ENCODE data around the gene PPM1B. TPM values are rescaled to one million over a fixed set of nuclear protein-coding genes. Genes with fewer than 3 reads are reported as not detected.

Gene PPM1B
- total and polyA plus RNA-seq, 2 of the 4 experiments (the other 2 are of a cell fraction): 13.4 to 14.7 TPM

- no CpG with 5 or more reads among the region's 3 CpGs for WGBS, 2 experiments (ENCODE audit: extremely low coverage in 2 of 2, insufficient read length in 1 of 2)
- Histone ChIP-seq H2AFZ (replicated peaks; ENCODE audit: low read length, poor library complexity) (no peak overlapping the region), H2BK20ac (ENCODE audit: low read depth, low read length) (no peak overlapping the region), H3K56ac (ENCODE audit: extremely low read depth, insufficient read depth, low read length) (no peak overlapping the region), H4K5ac (ENCODE audit: low read depth, low read length) (no peak overlapping the region), H3K79me1 (ENCODE audit: low read depth in 1 of 2, low read length in 2 of 2) (peaks cover 19 to 64% of the 10 kb centered on the region in 2 experiments), H3K4me2 (ENCODE audit: low read depth, low read length) (no peak overlapping the region), H2BK5ac (ENCODE audit: low read depth, low read length, poor library complexity, severe bottlenecking) (no peak overlapping the region), H3K4me3 (ENCODE audit: insufficient read depth, low read depth, low read length) (no peak overlapping the region), H3K4me1 (ENCODE audit: control insufficient read depth, insufficient read depth, low read length) (no peaks in the 10 kb centered on the region), H4K20me1 (ENCODE audit: insufficient read depth, low read length) (peaks cover 28% of the 10 kb centered on the region; the same call in 1 of the 2 replicates), H3K9me1 (ENCODE audit: insufficient read depth, low read length) (no peaks in the 10 kb centered on the region), H3K4ac (ENCODE audit: low read depth, low read length) (no peak overlapping the region), H3K27me3 (ENCODE audit: control insufficient read depth, insufficient read depth, low read length) (no peaks in the 10 kb centered on the region), H2AK9ac (replicated peaks; ENCODE audit: low read depth, low read length, poor library complexity) (no peak overlapping the region), H4K8ac (ENCODE audit: low read depth in 2 of 2, low read length in 2 of 2) (no peak overlapping the region), H2AK5ac (ENCODE audit: low read depth, low read length) (no peak overlapping the region), H2BK120ac (ENCODE audit: low read depth, low read length) (no peak overlapping the region), H3K14ac (replicated peaks; ENCODE audit: low read depth, low read length) (no peak overlapping the region), H3K36me3 (ENCODE audit: control insufficient read depth, insufficient read depth, low read length) (no peaks in the 10 kb centered on the region), H3K9me3 (ENCODE audit: control insufficient read depth, insufficient read depth, low read length) (no peaks in the 10 kb centered on the region), H3K27ac (ENCODE audit: insufficient read depth, low read length) (no peak overlapping the region), H3K18ac (ENCODE audit: low read depth, low read length) (no peak overlapping the region), H3K9ac (ENCODE audit: low read depth, low read length) (no peak overlapping the region), H3K23ac (ENCODE audit: low read depth, low read length) (no peak overlapping the region), H4K91ac (ENCODE audit: insufficient read depth, low read depth, low read length) (no peak overlapping the region), H2BK15ac (ENCODE audit: low read depth, low read length) (no peak overlapping the region)
- POLR2A ChIA-PET (ENCODE audit: unreplicated experiment): interaction anchor here (0.6 kb wide), 1 partner anchor 171 kb away, joined by 3 read pairs; the partner anchor contains the start of gene CAMKMT
- BruUV-seq (replicated peaks): no TSS peak
- in situ Hi-C loops (cut with MboI; ENCODE audit: low sequenced_read_pairs): no loop called here
- intact Hi-C loops (cut with micrococcal nuclease): no loop called here
- dilution Hi-C loops (cut with HindIII; ENCODE audit: low sequenced_read_pairs, unreplicated experiment): no loop called here
- ATAC-seq (ENCODE audit: low read depth): no peak
- TF ChIP-seq CTCF (conservative IDR thresholded peaks at IDR 0.05; ENCODE audit: low read depth, low read length) (no peak), POLR2A (IDR thresholded peaks at IDR 0.05; ENCODE audit: low read depth, low read length) (no peak), FOS (IDR thresholded peaks at IDR 0.05; ENCODE audit: low read depth, low read length) (no peak), BHLHE40 (IDR thresholded peaks at IDR 0.05; ENCODE audit: low read depth, low read length) (no peak), RFX5 (IDR thresholded peaks at IDR 0.05; ENCODE audit: low read depth, low read length) (no peak), MAZ (IDR thresholded peaks at IDR 0.05; ENCODE audit: borderline replicate concordance, low read depth, low read length) (no peak), ELK1 (IDR thresholded peaks at IDR 0.05; ENCODE audit: borderline replicate concordance, low read depth, low read length) (no peak)
- no peak for DNase-seq
- CTCF ChIA-PET: no interaction called here
These were observed 21.9 kb downstream of the PPM1B start for GRCh38 chr2:44190526-44190925.

Data from IMR-90 (cell line).